TTC549 (cell line): ENCODE results near the gene ASCL5.
A peak's percentile ranks its signal among the peaks of the same experiment; 100 is the strongest.

Source experiments
- FAIRE-seq: peaks from 2 replicates; lab custom pipeline; 2012; peaks lifted over from hg19 to GRCh38; lab: Jason Lieb, UNC

The ASCL5 gene

DNA sequence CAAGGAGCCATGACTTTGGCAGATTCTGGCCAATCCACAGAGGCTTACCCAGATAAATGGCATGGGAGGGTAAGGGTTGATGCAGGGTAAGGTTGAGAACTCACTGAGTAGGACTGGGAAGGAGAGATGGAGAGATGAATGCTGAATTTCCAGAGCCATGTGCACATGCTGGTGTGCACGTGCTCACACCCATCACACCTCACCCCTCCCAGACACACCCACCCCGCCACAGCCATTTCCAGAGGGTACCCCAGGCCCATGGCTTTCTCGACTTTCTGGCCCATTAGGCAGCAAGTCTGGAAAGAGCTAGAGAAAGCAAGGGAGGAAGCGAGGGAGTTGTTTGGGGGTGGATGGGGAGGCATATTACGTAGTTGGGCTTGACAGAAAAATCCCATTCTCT is 16.4 kb downstream of the ASCL5 start:
- no peak for FAIRE-seq

GRCh38 chr1:201110138-201110537 is 16.8 kb downstream of the ASCL5 start:
- no peak for FAIRE-seq

- FAIRE-seq, result no peak
Observed at GRCh38 chr1:201109651-201110050, 17.3 kb downstream of the ASCL5 start.

- FAIRE-seq, result no peak
Observed at GRCh38 chr1:201108614-201109013, 18.4 kb downstream of the ASCL5 start.

- no peak for FAIRE-seq
Observed at GRCh38 chr1:201105688-201106087, 21.3 kb downstream of the ASCL5 start.

DNA sequence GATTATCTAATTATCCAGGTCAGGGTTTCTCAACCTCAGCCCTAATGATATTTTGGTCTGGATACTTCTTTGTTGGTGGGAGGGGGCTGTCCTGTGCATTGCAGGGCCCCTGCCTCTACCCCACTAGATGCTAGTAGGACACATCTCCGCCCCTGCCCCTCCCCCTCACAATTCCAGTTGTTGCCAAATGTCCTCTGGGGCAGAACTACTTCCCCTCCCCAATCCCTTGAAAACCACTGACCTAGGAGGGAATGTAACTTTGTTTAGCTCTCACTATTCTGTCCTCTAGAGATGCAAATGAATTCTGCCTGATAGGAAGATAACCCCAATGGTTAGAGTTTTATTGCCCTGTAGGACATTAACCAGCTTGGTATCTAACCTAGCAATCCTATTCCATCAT is 22.8 kb downstream of the ASCL5 start:
- no peak for FAIRE-seq

GRCh38 chr1:201103666-201104065 is 23.3 kb downstream of the ASCL5 start:
- FAIRE-seq, result no peak

DNA sequence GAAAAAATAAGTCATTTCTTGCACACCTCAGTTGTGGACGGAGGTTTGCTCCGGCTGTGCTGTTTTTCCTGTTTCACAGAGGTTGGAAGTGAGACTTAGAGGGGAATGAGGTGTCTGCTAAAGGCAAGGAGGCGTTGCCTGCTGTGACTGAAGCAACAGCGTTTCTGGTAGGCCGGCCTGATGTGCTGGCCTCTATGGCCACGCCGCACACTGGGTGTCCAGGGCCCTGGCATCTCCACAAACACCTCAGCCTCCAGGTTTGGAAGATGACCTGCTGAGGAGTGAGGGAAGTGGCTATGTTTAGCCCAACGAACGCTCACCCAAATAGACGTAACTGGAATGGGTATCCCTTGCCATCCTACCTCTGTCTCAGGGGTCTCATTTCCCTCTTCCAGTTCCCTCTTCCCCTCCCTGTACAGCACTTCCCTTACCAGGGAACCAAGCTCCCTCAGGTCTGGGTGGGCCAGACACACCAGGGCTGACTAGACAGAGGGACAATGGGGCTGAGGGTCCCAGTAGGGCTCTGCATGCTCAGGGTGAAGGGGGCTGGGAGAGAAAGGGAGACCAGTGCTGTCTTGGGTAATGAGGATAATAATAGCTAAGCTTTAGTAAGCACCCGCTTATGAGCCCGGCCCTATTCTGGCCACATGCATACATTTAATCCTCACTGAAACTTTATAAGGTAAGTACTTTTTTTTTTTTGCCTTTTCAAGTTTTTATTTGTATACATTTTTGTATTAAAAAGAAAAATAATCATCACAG is 26.6 kb downstream of the ASCL5 start:
- FAIRE-seq, result no peak

DNA sequence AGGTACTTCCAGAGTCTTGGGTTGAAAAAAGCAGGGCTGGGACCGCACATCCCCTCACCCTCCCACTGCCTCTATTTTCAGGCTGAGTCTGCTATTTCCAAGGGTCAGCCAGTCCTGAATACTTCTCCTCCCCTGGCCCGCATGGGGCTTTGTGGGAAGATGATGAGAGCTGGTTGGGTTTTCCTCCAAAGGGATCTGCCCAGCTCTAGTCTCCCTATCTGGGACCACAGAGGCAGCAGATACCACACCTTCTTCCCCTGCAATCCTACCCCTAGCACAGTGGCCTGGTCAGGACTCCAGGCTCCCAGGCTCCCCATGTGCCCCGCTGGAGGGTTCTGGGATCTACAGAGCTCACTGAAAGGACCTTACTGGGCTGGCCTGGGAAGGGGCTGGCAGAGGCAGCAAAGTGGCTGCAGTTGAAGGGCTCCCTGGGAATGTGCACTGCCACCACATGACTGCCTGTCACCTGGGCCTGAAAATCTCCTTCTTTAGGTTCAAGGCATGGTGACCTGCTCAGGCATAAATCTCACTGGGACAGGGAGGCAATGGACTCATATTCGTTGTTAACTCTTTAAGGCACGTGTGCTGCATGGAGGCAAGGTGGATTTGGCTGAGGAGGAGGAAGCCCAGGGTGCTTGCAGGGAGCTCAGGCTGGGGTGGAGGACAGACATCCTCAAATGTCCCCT is 27.8 kb downstream of the ASCL5 start:
- FAIRE-seq, result no peak

GRCh38 chr1:201096977-201097856 is 29.8 kb downstream of the ASCL5 start:
- no peak for FAIRE-seq

DNA sequence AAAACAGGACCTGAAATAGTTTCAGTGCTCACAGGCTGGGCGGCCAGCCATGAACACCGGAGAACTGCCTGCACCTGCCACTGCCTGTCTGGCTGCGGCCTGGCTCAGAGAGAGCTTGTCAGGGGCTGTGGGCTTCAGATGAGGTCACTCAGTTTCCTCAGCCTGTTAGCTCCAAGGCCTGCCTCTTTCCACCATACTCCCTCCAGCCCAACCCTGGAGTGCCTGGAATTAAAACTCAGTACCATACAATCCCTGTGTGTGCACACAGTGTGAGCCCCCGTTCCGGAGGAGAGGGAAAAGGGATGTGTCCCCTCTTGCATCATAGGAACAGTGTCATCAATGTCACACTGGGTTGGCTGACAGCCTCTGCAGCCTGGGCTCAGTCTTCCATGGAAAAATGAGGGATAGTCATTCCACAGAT is 30.9 kb downstream of the ASCL5 start:
- no peak for FAIRE-seq

DNA sequence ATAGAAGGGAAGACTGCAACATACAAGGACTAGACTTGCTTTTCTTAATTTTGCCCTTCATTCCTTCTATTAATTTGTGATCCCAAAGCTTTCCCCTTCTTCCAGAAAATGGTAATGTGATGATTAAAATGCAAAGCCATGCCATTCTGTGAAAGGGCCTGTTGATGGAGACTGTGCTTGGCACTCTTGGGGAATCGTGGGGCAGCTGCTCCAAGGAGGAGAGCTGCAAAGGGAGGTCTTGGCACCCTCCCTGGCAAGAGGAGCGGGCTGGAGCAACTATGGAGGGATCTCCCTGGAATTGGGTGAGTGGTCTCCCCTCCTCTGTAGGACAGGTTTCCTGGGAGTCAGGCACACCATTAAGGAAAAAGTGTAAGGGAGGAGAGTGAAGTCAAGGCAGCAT is 31.4 kb downstream of the ASCL5 start:
- no peak for FAIRE-seq

- no peak for FAIRE-seq
Observed at GRCh38 chr1:201094832-201095231, 32.2 kb downstream of the ASCL5 start.

GRCh38 chr1:201093962-201094361 is 33.0 kb downstream of the ASCL5 start:
- no peak for FAIRE-seq

GRCh38 chr1:201093561-201093960 is 33.4 kb downstream of the ASCL5 start:
- FAIRE-seq, result no peak

- FAIRE-seq, result no peak
Observed at GRCh38 chr1:201092738-201093137, 34.2 kb downstream of the ASCL5 start.

GRCh38 chr1:201091256-201091655 is 35.7 kb downstream of the ASCL5 start:
- FAIRE-seq, result no peak

- peak; percentile 41 for FAIRE-seq
Observed at GRCh38 chr1:201090541-201090940, 36.4 kb downstream of the ASCL5 start.

DNA sequence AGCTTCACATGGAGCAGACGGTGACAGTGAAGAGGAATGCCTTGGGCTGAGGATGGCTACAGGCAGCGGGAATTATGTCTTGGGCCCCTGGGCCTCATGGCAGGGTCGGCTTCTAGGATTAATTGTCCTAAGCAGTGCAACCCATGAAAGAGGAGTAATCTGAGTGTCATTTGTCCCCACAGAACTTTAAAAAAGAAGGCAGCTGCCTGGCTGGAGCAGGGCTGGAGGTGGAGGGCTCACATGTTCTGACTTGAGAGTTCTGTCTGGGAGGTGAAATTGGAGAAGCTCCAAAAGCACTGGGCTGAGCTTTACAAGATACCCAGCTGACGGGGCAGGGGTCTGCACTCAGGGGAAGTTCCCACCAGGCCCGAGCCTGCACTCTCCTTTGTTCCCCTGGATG is 37.4 kb downstream of the ASCL5 start:
- FAIRE-seq, result no peak

GRCh38 chr1:201088901-201089525 is 38.0 kb downstream of the ASCL5 start:
- FAIRE-seq, result no peak

GRCh38 chr1:201088395-201088794 is 38.6 kb downstream of the ASCL5 start:
- no peak for FAIRE-seq
